WI38 (cell line): Measurements from ENCODE around the gene CEP164.
A peak's percentile ranks its signal among the peaks of the same experiment; 100 is the strongest.

Source experiments
- H3K4me3 ChIP-seq: 2 replicates; pipeline ENCODE4 v1.5.1; 2011; ENCODE audit warnings: low read depth, mild to moderate bottlenecking, control low read depth, low read length
- TF ChIP-seq, protein P1 (sequence below): IDR thresholded peaks from 2 replicates; pipeline ENCODE4 v1.5.1; 2012; ENCODE audit warnings: low read depth, mild to moderate bottlenecking, control low read depth, low read length

The CEP164 gene

DNA sequence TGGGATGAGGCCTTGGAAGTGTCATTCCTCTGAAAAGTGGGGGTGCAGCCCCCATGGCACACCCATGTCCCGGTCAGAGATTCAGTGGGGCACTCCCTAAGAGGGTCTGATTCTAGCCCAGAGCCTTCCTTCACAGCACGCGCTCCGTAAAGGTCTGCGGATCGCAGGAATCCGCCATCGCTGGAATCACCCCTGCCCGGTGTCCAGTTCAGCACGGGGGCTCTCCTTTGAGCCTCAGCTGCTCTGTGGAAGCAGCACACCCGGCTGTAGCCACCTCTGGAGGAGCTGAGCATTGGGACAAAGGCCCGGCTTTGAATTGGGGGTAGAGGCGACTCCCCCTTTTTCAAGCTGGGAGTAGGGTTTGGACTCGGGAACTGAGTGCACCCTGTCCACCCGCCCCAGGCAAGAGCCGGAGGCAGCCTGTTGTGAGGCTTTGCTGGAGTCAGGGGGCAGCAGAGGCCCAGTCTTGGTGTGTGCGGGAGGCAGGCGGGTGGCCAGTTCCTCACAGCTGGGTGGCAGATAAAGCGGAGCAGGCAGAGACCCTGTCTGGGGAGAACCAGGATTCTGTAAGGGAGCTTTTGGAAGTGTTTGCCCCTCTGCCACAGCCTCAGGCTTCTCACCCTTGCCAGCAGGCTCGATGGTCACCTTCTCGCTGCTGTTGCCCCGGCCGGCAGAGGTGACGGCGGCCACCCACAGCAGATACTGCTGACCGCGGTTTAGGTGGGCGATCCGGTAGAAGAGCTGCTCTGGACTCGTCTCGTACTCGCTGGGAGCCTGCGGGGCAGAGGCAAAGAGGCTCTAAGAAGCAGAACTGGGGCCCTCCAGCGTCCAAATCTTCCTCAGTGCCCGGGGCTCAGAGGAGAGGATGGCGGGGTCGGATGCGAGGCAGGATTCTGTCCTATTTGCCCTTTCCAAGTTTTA is 115.9 kb downstream of the CEP164 start:
- no peak overlapping the region for H3K4me3 ChIP-seq
- TF ChIP-seq, protein P1, sequence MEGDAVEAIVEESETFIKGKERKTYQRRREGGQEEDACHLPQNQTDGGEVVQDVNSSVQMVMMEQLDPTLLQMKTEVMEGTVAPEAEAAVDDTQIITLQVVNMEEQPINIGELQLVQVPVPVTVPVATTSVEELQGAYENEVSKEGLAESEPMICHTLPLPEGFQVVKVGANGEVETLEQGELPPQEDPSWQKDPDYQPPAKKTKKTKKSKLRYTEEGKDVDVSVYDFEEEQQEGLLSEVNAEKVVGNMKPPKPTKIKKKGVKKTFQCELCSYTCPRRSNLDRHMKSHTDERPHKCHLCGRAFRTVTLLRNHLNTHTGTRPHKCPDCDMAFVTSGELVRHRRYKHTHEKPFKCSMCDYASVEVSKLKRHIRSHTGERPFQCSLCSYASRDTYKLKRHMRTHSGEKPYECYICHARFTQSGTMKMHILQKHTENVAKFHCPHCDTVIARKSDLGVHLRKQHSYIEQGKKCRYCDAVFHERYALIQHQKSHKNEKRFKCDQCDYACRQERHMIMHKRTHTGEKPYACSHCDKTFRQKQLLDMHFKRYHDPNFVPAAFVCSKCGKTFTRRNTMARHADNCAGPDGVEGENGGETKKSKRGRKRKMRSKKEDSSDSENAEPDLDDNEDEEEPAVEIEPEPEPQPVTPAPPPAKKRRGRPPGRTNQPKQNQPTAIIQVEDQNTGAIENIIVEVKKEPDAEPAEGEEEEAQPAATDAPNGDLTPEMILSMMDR: peak; percentile 47

DNA sequence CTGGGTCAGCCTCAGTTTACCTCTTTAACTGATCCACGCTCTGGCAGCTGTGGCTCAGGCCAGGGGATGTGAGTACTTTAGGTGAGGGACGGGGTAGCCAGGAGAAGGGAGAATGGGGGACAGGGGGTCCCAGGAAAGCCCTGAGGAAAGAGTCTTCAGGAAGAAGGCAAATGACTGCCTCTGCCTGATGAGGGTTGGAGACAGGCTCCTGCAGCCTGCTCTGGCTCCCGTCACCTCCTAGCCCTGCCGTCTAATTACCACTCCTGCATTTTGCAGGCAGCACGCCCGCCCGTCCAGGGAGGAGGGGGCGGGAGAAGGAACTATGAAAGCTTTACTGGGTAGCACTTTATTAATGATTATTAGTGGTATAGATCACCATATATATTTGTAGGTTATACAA is 116.6 kb downstream of the CEP164 start:
- no peak overlapping the region for H3K4me3 ChIP-seq
- TF ChIP-seq, protein P1: no peak

DNA sequence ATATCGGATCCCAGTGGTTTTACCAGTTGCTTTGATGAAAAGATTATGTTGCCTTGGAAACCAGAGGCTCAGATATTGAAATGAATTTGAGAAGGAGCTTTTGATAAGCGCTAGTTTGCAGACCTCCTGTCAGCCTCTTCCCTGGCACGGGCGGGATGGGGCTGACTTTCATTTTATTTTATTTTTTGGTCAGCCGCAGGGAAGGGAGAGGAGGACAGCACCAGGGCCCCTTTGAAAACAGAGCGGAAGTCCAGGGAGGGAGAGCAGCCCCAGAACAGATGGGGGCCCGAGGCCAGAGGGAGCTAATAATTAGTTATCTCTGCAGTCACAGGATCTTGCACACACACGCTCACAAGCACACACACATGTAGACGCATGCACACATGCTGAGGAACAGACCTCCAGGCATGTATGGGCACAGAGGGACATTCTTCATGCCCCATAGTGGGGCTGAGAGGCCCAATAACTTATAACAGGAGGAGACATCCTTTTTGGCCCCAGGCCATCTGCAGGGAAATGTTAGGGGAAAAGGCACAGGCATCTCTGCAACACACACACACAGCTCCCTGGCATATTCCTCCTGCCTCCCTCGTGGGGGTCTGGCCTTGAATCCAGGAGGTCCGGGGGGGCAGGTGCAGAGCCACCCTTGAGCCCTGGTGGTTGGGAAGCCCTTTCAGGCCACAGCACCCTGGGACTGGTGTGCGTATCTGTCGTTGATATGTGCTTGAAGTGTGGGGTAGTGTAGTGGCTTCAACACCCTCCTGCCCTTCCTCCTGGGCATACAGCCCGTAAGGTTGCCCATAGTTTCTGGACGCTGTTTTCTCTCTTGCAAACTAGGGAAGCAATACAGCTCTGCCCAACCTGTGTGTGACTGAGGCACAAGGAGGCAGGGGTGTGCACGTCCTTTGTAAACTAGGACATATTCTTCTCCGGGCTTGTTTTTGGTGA is 117.3 kb downstream of the CEP164 start:
- no peak overlapping the region for H3K4me3 ChIP-seq
- TF ChIP-seq, protein P1: no peak

DNA sequence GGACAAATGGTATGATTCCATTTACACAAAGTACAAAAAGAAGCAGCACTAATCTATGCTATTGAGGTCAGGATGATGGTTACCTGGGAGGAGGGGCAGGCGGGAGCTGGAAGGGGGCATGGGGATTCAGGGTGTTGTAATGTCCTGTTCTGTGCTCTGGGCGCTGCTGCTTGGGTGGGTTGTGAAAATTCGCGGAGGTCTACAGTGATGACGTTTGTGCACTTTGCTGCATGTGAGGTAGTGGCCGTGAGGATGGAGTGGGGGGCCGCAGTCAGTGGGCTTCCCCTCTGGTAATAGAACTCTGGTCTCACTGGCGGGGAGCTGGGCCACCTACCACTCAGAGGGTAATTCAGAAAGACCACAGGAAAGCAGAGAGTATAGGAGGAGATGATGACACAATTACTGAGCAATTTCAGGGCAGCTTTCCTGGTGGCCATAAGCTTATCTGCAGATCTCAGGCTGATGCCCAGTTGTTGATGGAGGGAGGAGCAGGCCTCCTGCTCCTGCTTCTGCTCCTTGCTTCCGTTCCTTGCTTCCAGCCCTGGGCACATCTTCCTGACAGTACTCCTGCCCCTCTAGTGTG is 121.5 kb downstream of the CEP164 start:
- TF ChIP-seq, protein P1: no peak
- H3K4me3 ChIP-seq: no peak overlapping the region

DNA sequence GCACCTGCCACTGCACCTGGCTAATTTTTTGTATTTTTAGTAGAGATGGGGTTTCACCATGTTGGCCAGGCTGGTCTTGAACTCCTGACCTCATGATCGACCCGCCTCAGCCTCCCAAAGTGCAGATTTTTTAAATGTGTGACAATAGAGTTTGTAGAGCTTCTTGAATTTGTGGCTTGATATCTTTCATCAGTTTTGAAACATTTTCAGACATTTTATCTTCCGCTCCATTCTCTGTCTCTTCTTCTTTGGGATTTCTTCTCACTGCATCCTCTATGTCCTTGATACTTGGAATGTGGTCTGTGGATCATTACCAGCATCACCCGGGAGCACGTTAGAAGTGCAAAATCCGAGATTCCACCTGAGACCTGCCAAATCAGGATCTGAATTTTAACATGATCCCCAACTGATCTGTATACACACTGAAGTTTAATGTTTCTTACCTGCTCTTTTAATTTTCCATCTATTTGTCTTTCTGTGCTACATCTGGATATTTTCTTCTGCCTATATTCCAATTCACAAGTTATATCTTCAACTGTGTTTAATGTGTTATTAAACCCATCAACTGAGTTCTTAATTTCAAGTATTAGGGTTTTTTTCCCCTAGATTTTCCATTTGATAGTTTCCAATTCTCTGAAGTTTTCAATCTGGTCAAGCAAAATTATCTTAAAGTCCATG is 126.4 kb downstream of the CEP164 start:
- TF ChIP-seq, protein P1: no peak
- H3K4me3 ChIP-seq: no peak overlapping the region

DNA sequence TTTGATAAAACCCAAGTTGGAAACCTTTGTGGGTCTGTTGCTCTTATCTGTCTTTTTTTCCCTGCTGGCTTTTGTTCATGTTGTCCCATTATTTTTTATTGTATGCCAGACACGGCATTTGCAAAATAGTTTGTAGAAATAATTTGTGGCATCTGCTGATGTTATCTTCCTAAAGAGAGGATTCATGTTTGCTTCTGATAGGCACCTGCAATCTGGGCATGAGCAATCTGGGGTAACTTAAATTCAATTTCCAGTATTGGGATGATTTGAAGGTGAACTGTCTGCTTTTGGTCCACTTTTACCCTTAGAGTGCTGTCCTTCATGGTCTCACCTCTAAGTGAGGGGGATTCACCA is 126.9 kb downstream of the CEP164 start:
- TF ChIP-seq, protein P1: no peak

More for the DNA sequence above, 126.9 kb downstream of the CEP164 start:
- no peak overlapping the region for H3K4me3 ChIP-seq
